Upper lobe of right lung (tissue), 1 donor: Measurements from ENCODE around the gene ZNF366. TPM values are rescaled to one million over a fixed set of nuclear protein-coding genes. Genes with fewer than 3 reads are reported as not detected.

ENCODE experiments used
- ATAC-seq: fragments of 200-7000 bp; cut with Tn5 transposase; one replicate; pipeline ENCODE4 v1.9.1; 2020; ENCODE audit warnings: mild to moderate bottlenecking, moderate library complexity
- DNase-seq: peaks from one replicate; pipeline ENCODE4 v3.0.0-alpha.2; 2020
- H3K27ac ChIP-seq: fragments of 200-600 bp; one replicate; pipeline ENCODE4 v1.8.0; 2022
- H3K27me3 ChIP-seq: fragments of 200-600 bp; one replicate; pipeline ENCODE4 v1.8.0; 2022; ENCODE audit warnings: mild to moderate bottlenecking
- H3K36me3 ChIP-seq: fragments of 200-600 bp; one replicate; pipeline ENCODE4 v1.8.0; 2022
- H3K4me1 ChIP-seq: fragments of 200-600 bp; one replicate; pipeline ENCODE4 v1.8.0; 2022
- H3K4me3 ChIP-seq: fragments of 200-600 bp; one replicate; pipeline ENCODE4 v1.8.0; 2022; ENCODE audit warnings: mild to moderate bottlenecking
- H3K9me3 ChIP-seq: fragments of 200-600 bp; one replicate; pipeline ENCODE4 v1.8.0; 2022
- intact Hi-C: fragments of 100-400 bp; cut with DNase I; formaldehyde crosslinking; loops from one replicate; pipeline ENCODE4 v1.11.0; 2022
- total RNA-seq: library from RNA; stranded (reverse); fragmentation: NEBNext Ultra II Directional; extraction: Animal tissue kit (Norgen Biotek cat#: 25700); gene quantifications from one replicate; pipeline ENCODE4 v1.2.1, GENCODE V29; 2021
- TF ChIP-seq, protein P1 (sequence below): fragments of 200-600 bp; IDR thresholded peaks from one replicate; pipeline ENCODE4 v1.8.0; 2022; ENCODE audit warnings: antibody characterized with exemption
- donor health status: DM: no; HTN: yes; CAD: no; lungs with severe emphysema.

ZNF366 gene
- total RNA-seq, 1 donor from 2014 or later, result 12.2 TPM

DNA sequence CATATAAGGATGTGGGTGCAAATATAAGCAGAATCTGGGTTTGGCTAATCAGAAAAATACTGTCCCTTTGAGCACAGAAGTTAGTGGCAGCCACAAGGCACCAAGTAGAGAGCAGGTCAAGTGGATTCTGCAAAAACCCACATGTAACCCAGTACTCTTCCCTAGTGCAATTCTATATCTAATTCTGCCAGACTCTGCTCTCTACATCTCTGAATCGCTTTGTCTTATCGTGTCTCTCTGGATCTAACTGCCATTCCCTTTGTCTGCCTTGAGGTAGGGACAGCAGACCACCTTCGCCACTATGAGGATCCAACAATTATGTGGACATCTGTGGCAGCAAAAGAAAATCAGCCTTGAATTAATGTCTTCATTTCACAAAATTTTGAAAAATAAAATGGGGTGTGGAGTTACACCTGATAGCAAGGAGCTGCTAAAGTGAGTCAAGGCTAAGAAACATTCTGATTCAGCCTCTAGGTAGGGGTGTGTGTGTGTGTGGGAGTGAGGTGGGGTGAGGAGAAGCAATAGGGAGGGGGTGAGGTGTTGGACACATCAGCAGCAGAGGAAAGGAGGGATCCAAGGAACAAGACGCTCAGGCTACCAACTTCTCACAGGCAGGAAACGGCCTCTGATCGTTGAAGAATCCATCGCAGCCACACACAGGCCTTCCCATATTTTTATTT is 33.7 kb upstream of the ZNF366 start:
- no peak overlapping the region for H3K4me3 ChIP-seq
- TF ChIP-seq, protein P1, sequence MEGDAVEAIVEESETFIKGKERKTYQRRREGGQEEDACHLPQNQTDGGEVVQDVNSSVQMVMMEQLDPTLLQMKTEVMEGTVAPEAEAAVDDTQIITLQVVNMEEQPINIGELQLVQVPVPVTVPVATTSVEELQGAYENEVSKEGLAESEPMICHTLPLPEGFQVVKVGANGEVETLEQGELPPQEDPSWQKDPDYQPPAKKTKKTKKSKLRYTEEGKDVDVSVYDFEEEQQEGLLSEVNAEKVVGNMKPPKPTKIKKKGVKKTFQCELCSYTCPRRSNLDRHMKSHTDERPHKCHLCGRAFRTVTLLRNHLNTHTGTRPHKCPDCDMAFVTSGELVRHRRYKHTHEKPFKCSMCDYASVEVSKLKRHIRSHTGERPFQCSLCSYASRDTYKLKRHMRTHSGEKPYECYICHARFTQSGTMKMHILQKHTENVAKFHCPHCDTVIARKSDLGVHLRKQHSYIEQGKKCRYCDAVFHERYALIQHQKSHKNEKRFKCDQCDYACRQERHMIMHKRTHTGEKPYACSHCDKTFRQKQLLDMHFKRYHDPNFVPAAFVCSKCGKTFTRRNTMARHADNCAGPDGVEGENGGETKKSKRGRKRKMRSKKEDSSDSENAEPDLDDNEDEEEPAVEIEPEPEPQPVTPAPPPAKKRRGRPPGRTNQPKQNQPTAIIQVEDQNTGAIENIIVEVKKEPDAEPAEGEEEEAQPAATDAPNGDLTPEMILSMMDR, result no peak
- no peak for ATAC-seq
- no peak for DNase-seq
- H3K27ac ChIP-seq, result no peak overlapping the region
- H3K27me3 ChIP-seq, result no peaks in the 10 kb centered on the region
- no peaks in the 10 kb centered on the region for H3K4me1 ChIP-seq
- H3K9me3 ChIP-seq, result no peaks in the 10 kb centered on the region
- intact Hi-C loops, result no loop called here
- no peaks in the 10 kb centered on the region for H3K36me3 ChIP-seq

DNA sequence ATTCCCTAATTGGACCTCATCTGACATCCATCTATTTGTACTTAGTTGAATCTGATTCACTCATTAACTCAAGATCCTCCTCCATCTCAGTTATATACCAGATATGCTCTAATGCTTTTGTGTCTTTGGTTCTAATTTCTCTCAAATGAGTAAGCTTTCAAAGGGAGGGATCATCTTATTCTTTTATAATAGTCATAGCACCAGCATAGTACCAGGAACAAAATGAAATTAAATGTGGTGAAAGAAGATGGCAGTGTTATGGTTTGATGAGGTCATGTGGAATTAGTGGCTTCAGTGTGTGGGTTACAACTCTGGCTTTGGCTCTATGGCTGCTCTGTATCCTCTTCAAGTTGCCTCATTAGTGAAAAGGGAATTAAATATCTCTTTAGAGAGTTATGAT is 32.5 kb upstream of the ZNF366 start:
- H3K27ac ChIP-seq, result no peak overlapping the region
- ATAC-seq (no peak), DNase-seq (no peak)
- no peaks in the 10 kb centered on the region for H3K27me3 ChIP-seq
- no peaks in the 10 kb centered on the region for H3K4me1 ChIP-seq
- H3K9me3 ChIP-seq, result no peaks in the 10 kb centered on the region
- intact Hi-C loops, result no loop called here
- H3K36me3 ChIP-seq, result no peaks in the 10 kb centered on the region
- TF ChIP-seq, protein P1, result no peak
- H3K4me3 ChIP-seq, result no peak overlapping the region

DNA sequence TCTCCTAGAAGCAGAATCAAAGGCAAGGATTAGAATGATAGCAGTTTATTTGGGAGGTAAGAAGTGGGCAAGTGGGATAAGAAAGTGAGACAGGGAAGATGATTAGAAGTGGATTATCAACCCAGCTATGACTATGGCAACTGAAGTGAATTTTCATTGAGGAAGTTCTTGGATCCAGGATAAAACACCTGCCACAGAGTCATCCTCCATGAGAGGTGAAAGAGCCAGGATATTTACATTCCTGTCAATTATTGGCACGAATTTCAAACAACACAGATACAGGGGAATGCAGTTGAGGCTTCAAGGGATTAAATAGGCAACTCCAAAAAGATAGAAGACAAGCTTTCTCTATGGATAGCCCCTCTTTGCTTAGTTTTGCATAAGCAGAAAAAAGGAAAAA is 31.8 kb upstream of the ZNF366 start:
- no peaks in the 10 kb centered on the region for H3K9me3 ChIP-seq
- no peak overlapping the region for H3K4me3 ChIP-seq
- no peaks in the 10 kb centered on the region for H3K27me3 ChIP-seq
- no peak for ATAC-seq
- H3K27ac ChIP-seq, result no peak overlapping the region
- no peaks in the 10 kb centered on the region for H3K36me3 ChIP-seq
- no peak for DNase-seq
- no peaks in the 10 kb centered on the region for H3K4me1 ChIP-seq
- intact Hi-C loops, result no loop called here
- TF ChIP-seq, protein P1, result no peak

DNA sequence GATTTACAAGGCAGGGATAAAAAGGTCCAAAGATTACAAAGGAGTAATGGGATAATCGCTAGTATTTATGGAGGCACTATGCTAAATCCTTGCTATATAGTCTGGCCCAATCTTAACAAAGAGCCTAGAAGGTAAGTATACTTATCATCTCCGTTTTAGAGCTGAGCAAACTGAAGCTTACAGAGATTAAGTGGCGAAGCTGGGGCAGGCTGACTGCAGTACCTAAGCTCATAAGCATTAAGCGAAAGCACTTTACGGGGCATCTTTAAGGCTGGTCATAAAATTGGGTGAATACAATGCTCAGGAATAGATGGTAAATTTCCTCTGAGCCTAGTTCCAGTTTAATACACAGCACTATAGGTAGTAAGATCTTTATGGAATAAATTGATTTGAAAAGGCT is 30.0 kb upstream of the ZNF366 start:
- DNase-seq, result no peak
- no peaks in the 10 kb centered on the region for H3K4me1 ChIP-seq
- no peaks in the 10 kb centered on the region for H3K36me3 ChIP-seq
- intact Hi-C loops, result no loop called here
- H3K9me3 ChIP-seq, result no peaks in the 10 kb centered on the region
- no peaks in the 10 kb centered on the region for H3K27me3 ChIP-seq
- H3K4me3 ChIP-seq, result no peak overlapping the region
- TF ChIP-seq, protein P1, result no peak
- ATAC-seq, result no peak
- no peak overlapping the region for H3K27ac ChIP-seq

DNA sequence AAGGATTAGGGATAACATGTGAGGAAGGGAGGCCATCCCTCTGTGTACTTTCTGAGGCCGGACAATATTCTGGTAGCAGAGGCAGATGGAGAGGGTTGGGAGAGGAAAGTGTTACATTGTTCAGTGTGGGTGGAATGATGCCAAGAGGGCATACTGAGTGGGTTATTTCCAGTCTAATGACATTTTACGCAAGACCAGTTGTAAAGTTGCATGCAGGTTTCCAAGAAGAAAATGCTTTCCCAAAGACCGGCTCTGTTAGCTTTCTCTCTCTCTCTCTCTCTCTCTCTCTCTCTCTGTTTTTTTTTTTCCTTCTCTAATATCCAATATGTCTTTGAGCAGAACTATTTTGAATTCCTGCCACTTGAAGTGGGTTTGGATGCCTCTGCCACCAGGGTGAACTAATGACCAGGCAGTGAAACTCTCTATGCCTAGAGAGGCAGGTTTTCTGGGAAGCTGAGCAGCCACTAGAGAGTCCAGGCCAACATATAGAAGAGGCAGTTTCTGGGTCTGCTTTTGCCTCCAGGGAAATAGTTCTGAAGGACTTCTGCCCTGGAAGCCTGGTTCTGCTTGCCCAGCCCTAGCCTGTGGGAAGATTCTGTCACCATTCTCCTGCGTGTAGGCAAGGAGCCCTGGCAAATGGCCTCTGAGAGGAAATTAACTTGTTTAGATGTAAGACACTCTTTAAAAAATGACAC is 24.4 kb upstream of the ZNF366 start:
- no peak overlapping the region for H3K4me3 ChIP-seq
- no peaks in the 10 kb centered on the region for H3K9me3 ChIP-seq
- no peak overlapping the region for H3K27ac ChIP-seq
- DNase-seq (no peak), ATAC-seq (peak; percentile 81)
- TF ChIP-seq, protein P1, result no peak
- no peaks in the 10 kb centered on the region for H3K36me3 ChIP-seq
- no peaks in the 10 kb centered on the region for H3K4me1 ChIP-seq
- intact Hi-C loops, result no loop called here
- no peaks in the 10 kb centered on the region for H3K27me3 ChIP-seq
